Measurements from ENCODE around the gene GCC2. TPM values are rescaled to one million over a fixed set of nuclear protein-coding genes. Genes with fewer than 3 reads are reported as not detected.
"Not testable (repeated sequence)": the region's sequence is repeated elsewhere in the genome, so short reads cannot be mapped to it uniquely, and the experiment has no call there.

The GCC2 gene
- total RNA-seq, 1 donor from 2014 or later: 24.7 TPM

DNA sequence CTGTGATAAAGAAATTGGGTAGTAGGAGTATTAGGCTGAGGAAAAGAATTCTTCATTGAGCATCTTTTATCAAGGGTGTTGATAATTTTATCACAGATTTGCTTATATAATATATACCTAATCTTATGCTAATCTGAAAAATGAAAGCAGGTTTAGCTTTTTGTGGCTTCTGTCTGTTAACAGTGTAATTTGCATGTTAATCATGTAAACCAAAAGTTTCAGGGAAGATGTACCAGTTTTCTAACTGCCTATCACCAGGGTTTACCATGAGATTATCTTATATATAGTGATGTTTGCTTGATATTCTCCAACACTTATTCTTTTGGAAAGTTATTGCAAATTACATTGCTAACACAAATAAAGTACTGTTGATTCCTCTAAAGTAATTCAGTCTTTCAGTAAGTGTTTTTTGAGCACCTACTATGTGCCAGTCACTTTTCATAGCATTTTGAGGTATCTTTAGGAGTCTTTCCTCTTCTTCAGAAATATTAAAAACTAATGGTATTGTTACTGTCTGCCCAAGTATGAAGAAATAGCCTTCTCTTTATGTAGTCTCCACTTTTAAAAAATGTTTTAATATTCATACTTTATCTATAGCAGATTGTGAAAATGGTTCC is 41.6 kb downstream of the GCC2 start:
- DNase-seq (ENCODE audit: low read depth): no peak
- Histone ChIP-seq H3K36me3 (ENCODE audit: control insufficient read depth, insufficient read depth, low read length) (peaks cover 2% of the 10 kb centered on the region), H3K4me3 (ENCODE audit: low read depth, low read length) (no peak overlapping the region), H3K27me3 (ENCODE audit: control insufficient read depth, insufficient read depth, low read length) (no peaks in the 10 kb centered on the region)
- TF ChIP-seq, protein P1, sequence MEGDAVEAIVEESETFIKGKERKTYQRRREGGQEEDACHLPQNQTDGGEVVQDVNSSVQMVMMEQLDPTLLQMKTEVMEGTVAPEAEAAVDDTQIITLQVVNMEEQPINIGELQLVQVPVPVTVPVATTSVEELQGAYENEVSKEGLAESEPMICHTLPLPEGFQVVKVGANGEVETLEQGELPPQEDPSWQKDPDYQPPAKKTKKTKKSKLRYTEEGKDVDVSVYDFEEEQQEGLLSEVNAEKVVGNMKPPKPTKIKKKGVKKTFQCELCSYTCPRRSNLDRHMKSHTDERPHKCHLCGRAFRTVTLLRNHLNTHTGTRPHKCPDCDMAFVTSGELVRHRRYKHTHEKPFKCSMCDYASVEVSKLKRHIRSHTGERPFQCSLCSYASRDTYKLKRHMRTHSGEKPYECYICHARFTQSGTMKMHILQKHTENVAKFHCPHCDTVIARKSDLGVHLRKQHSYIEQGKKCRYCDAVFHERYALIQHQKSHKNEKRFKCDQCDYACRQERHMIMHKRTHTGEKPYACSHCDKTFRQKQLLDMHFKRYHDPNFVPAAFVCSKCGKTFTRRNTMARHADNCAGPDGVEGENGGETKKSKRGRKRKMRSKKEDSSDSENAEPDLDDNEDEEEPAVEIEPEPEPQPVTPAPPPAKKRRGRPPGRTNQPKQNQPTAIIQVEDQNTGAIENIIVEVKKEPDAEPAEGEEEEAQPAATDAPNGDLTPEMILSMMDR (IDR thresholded peaks at IDR 0.05; ENCODE audit: insufficient read depth, low read length, poor library complexity, severe bottlenecking): no peak

DNA sequence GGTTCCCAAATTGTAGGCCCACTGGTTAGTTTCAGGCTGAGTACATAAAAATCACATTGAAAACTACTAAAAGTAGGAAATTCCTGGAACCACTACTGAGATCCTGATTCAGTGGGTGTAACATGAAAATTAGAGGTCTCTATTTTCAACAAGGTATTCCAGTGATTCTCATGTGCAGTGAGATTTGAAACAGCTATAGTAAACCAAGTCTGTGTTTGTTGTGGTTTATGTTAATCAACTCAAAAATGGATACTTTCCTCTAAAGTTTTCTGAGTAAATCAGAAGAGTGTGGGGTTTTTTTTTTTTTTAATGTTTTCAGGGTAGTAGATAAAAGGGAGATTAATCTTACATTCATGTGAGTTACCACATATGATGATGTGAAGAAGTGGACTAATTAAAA is 42.8 kb downstream of the GCC2 start:
- Histone ChIP-seq H3K27me3 (ENCODE audit: control insufficient read depth, insufficient read depth, low read length) (no peaks in the 10 kb centered on the region), H3K36me3 (ENCODE audit: control insufficient read depth, insufficient read depth, low read length) (peaks cover 1% of the 10 kb centered on the region), H3K4me3 (ENCODE audit: low read depth, low read length) (no peak overlapping the region)
- TF ChIP-seq, protein P1 (IDR thresholded peaks at IDR 0.05; ENCODE audit: insufficient read depth, low read length, poor library complexity, severe bottlenecking): no peak
- no peak for DNase-seq (ENCODE audit: low read depth)

DNA sequence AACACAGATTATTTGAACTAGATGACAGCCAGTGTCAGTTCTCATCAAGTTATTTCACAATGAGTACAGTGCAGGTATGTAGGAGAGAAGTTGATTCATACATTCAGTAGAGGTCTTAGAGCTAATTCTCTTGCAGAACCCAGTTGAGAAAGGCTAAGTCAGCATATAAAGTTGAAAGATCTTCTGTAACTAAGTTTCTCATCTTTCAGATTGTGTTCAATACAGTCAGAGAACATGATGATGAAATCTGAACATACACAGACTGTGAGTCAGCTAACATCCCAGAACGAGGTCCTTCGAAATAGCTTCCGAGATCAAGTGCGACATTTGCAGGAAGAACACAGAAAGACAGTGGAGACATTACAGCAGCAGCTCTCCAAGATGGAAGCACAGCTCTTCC is 43.4 kb downstream of the GCC2 start:
- H3K36me3 ChIP-seq (ENCODE audit: control insufficient read depth, insufficient read depth, low read length): peaks cover 1% of the 10 kb centered on the region
- no peaks in the 10 kb centered on the region for H3K27me3 ChIP-seq (ENCODE audit: control insufficient read depth, insufficient read depth, low read length)
- H3K4me3 ChIP-seq (ENCODE audit: low read depth, low read length): no peak overlapping the region
- peak; percentile 62 for DNase-seq (ENCODE audit: low read depth)
- TF ChIP-seq, protein P1 (IDR thresholded peaks at IDR 0.05; ENCODE audit: insufficient read depth, low read length, poor library complexity, severe bottlenecking): no peak

DNA sequence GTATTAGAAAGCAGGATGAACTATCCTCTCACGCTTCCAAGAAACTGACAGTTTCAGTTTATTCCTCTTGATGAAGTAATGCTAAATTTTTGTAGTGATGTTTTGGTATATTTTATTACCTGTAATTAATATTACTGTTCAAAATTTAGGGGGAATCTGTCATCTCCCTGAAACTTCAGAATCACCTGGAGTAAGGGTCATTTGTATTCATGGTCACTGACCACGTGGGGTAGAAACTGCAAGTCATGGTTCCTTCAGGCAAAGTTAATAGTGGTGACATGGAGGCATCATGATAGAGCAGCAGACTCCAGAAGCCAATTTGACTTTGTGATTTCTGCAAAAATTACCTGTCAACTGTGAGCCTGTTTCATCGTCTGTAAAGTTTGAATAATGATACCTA is 47.2 kb downstream of the GCC2 start:
- not testable (repeated sequence) for H3K36me3 ChIP-seq (ENCODE audit: control insufficient read depth, insufficient read depth, low read length); H3K4me3 ChIP-seq (ENCODE audit: low read depth, low read length); DNase-seq (ENCODE audit: low read depth); H3K27me3 ChIP-seq (ENCODE audit: control insufficient read depth, insufficient read depth, low read length)

DNA sequence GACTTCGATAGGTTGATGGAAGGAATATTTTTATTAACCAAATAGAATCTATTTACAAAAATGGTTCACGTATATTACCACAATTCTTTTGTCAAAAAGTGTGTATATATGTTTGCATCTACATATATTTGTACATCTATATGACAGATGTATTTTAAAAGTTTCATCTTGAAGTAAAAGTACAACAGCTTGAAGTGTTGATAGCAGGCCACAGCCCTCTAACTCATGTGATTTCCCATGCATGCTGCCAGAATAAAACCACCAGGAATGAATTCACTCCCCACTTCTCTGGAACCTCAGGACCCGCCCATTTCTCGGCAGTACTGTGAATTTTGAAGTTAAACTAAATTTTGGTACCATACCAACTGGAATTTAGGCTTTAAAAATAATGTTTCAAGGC is 58.6 kb downstream of the GCC2 start:
- H3K36me3 ChIP-seq (ENCODE audit: control insufficient read depth, insufficient read depth, low read length); DNase-seq (ENCODE audit: low read depth); H3K27me3 ChIP-seq (ENCODE audit: control insufficient read depth, insufficient read depth, low read length); H3K4me3 ChIP-seq (ENCODE audit: low read depth, low read length): not testable (repeated sequence)

DNA sequence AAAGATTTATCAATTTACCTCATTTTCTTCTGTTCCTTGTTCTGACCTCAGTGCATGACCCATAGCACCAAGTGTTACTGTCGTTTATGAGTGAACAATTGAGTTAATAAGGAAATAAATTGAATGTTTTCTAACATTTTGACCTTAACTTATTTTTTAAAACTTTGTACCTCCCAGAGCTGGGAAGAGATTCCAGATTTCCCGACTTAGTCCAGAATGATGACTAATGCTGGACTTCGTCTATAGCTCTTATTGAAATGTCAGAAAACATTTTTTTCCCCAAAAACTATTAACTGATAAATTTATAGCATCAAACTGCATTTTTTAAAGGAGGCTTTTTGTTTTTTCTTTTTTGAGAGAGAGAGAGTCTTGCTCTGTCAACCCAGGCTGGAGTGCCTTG is 63.4 kb downstream of the GCC2 start:
- H3K27me3 ChIP-seq (ENCODE audit: control insufficient read depth, insufficient read depth, low read length); H3K4me3 ChIP-seq (ENCODE audit: low read depth, low read length); DNase-seq (ENCODE audit: low read depth); H3K36me3 ChIP-seq (ENCODE audit: control insufficient read depth, insufficient read depth, low read length): not testable (repeated sequence)

DNA sequence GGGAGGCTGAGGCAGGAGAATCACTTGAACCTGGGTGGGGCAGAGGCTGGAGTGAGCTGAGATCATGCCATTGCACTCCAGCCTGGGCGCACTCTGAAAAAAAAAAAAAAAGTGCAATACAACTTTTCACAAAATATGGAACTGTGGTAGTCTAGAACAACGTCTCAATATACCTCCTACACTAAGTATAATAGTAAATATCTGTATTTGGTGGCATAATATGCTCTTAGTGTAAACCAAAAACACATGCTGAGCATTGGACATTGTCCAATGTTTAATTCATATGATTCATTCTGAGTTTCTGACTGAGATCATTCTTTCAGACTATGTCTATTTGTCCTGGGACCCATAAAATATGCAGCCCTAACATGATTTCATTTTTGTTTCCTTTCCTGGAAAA is 65.5 kb downstream of the GCC2 start:
- not testable (repeated sequence) for H3K4me3 ChIP-seq (ENCODE audit: low read depth, low read length); H3K36me3 ChIP-seq (ENCODE audit: control insufficient read depth, insufficient read depth, low read length); DNase-seq (ENCODE audit: low read depth); H3K27me3 ChIP-seq (ENCODE audit: control insufficient read depth, insufficient read depth, low read length)

DNA sequence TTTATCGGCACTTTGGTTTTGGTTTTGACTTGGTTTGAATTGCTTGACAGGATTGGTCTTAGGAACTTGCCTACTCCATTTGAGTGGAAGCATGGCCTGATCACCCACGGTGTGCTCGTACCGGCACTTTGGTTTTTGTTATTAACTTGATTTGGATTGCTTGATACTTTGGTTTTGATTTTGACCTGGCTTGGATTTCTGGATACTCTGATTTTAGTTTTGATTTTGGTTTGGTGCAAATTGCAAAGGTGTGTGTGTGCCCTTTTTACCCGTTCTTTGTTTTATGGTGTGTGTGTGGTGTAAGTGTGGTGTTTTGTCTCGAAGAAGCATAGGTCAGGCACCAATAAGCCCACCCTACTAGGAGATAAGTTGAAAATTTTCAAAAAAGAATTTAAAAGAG is 75.7 kb downstream of the GCC2 start:
- H3K4me3 ChIP-seq (ENCODE audit: low read depth, low read length); H3K27me3 ChIP-seq (ENCODE audit: control insufficient read depth, insufficient read depth, low read length); DNase-seq (ENCODE audit: low read depth): not testable (repeated sequence)

DNA sequence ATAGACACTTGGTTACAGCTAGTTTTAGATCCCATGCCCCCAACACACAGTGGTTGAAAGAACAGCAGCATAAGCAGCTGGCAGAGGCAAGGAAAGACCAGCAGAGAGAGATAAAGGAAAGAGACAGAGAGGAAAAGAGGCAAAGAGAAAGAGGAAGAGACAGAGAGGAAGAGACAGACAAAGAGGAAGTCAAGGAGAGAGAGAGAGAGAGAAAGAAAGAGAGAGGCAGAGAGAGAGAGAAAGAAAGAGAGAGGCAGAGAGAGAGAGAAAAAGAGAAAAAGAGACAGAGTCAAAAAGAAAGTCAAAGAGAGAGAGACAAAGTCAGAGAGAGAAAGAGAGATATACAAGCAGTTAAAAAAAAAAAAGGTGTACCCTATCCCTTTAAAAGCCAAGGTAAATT is 76.3 kb downstream of the GCC2 start:
- DNase-seq (ENCODE audit: low read depth); H3K4me3 ChIP-seq (ENCODE audit: low read depth, low read length); H3K36me3 ChIP-seq (ENCODE audit: control insufficient read depth, insufficient read depth, low read length); H3K27me3 ChIP-seq (ENCODE audit: control insufficient read depth, insufficient read depth, low read length): not testable (repeated sequence)

More for the DNA sequence above, 75.7 kb downstream of the GCC2 start:
- H3K36me3 ChIP-seq (ENCODE audit: control insufficient read depth, insufficient read depth, low read length): not testable (repeated sequence)
